Keratinocyte (primary cell): Measurements from ENCODE around the gene SIGLEC1. TPM values are rescaled to one million over a fixed set of nuclear protein-coding genes. Genes with fewer than 3 reads are reported as not detected.

Experiments
- DNase-seq: peaks from one replicate; pipeline ENCODE4 v3.0.0-alpha.2; 2011; ENCODE audit warnings: low read depth, missing footprints, low spot score
- FAIRE-seq: peaks from 2 replicates; lab custom pipeline; 2011; peaks lifted over from hg19 to GRCh38; lab: Jason Lieb, UNC
- H2AFZ ChIP-seq: 2 replicates; pipeline ENCODE4 v1.6.0; 2012; ENCODE audit warnings: low read length, control low read depth, inconsistent platforms; ENCODE audit not compliant: control insufficient read depth
- H3K27ac ChIP-seq: 2 replicates; pipeline ENCODE4 v1.5.1; 2011; ENCODE audit warnings: low read length; ENCODE audit not compliant: control insufficient read depth, insufficient read depth
- H3K27me3 ChIP-seq: 3 replicates; pipeline ENCODE4 v1.6.0; 2011; ENCODE audit warnings: low read length; ENCODE audit not compliant: control insufficient read depth, insufficient read depth; ENCODE audit errors: extremely low read depth
- H3K36me3 ChIP-seq, 2 experiments: 2 replicates in 1 of 2; 3 replicates in 1 of 2; pipeline ENCODE4 v1.5.1; 2011; ENCODE audit warnings: low read length in 2 of 2, mild to moderate bottlenecking in 1 of 2; ENCODE audit not compliant: control insufficient read depth in 2 of 2, insufficient read depth in 2 of 2; ENCODE audit errors: extremely low read depth in 1 of 2
- H3K4me1 ChIP-seq: 3 replicates; pipeline ENCODE4 v1.5.1; 2011; ENCODE audit warnings: low read length; ENCODE audit not compliant: control insufficient read depth, insufficient read depth; ENCODE audit errors: extremely low read depth
- H3K4me2 ChIP-seq: 3 replicates; pipeline ENCODE4 v1.6.0; 2011; ENCODE audit warnings: low read depth, low read length; ENCODE audit not compliant: control insufficient read depth, insufficient read depth; ENCODE audit errors: extremely low read depth
- H3K4me3 ChIP-seq, 3 experiments: fragments of 200-600 bp in 1 of 3; sonication (generic) in 1 of 3; 2 replicates in 2 of 3; 3 replicates in 1 of 3; pipeline ENCODE4 v1.5.1; 2011 to 2016; ENCODE audit warnings: low read length in 3 of 3, mild to moderate bottlenecking in 3 of 3, control low read depth in 2 of 3, inconsistent platforms in 1 of 3, low read depth in 1 of 3, mixed read lengths in 1 of 3, mixed run types in 1 of 3, moderate library complexity in 1 of 3; ENCODE audit not compliant: control insufficient read depth in 2 of 3, insufficient read depth in 2 of 3; ENCODE audit errors: extremely low read depth in 1 of 3
- H3K79me2 ChIP-seq: 2 replicates; pipeline ENCODE4 v1.6.0; 2012; ENCODE audit warnings: low read length; ENCODE audit not compliant: control insufficient read depth, insufficient read depth
- H3K9ac ChIP-seq: 3 replicates; pipeline ENCODE4 v1.6.0; 2011; ENCODE audit warnings: low read length; ENCODE audit not compliant: control insufficient read depth, insufficient read depth; ENCODE audit errors: extremely low read depth
- H3K9me1 ChIP-seq: 3 replicates; pipeline ENCODE4 v1.6.0; 2011; ENCODE audit warnings: low read length; ENCODE audit not compliant: control insufficient read depth, insufficient read depth; ENCODE audit errors: extremely low read depth
- H3K9me3 ChIP-seq: 2 replicates; pipeline ENCODE4 v1.5.1; 2012; ENCODE audit warnings: low read depth, low read length; ENCODE audit not compliant: control insufficient read depth
- H4K20me1 ChIP-seq: 3 replicates; pipeline ENCODE4 v1.6.0; 2011; ENCODE audit warnings: low read length; ENCODE audit not compliant: control insufficient read depth, insufficient read depth; ENCODE audit errors: extremely low read depth
- EZH2 ChIP-seq: IDR thresholded peaks from one replicate; pipeline ENCODE4 v1.6.1; 2012; ENCODE audit warnings: inconsistent platforms, mild to moderate bottlenecking, low read length, moderate library complexity
- dilution Hi-C: fragments of 300-500 bp; cut with MboI; formaldehyde crosslinking; loops from one replicate; pipeline ENCODE4 v1.7.0; 2020; ENCODE audit warnings: low sequenced_read_pairs; ENCODE audit not compliant: extremely low pct_ligation_motif_present
- polyA plus RNA-seq, 5 experiments: library from polyadenylated mRNA; depleted of rRNA in 3 of 5; stranded (reverse) in 3 of 5; stranded (forward) in 1 of 5; unstranded in 1 of 5; fragments of >200 nt; gene quantifications; 1 replicate in 1 of 5; 2 replicates in 3 of 5; 3 replicates in 1 of 5; pipeline versions ENCODE4 v1.2.1 to v1.2.3, GENCODE V29; 2011 to 2012; ENCODE audit warnings: missing spikeins in 2 of 5, low read depth in 1 of 5, low replicate concordance in 1 of 5
- TF ChIP-seq, protein P1 (sequence below), 3 experiments: IDR thresholded peaks in 1 of 3; conservative IDR thresholded peaks in 1 of 3; optimal IDR thresholded peaks in 1 of 3; 2 replicates in 2 of 3; 3 replicates in 1 of 3; pipeline versions ENCODE3 to v1.5.1; 2011; ENCODE audit warnings: low read length in 3 of 3, mild to moderate bottlenecking in 3 of 3, moderate library complexity in 2 of 3, control low read depth in 1 of 3, inconsistent platforms in 1 of 3; ENCODE audit not compliant: insufficient read depth in 2 of 3; ENCODE audit errors: extremely low read depth in 1 of 3

SIGLEC1 gene
- polyA plus RNA-seq, 1 donor (not counting 4 experiments of a cell fraction or from before 2014, with no cell fraction given) = not detected

DNA sequence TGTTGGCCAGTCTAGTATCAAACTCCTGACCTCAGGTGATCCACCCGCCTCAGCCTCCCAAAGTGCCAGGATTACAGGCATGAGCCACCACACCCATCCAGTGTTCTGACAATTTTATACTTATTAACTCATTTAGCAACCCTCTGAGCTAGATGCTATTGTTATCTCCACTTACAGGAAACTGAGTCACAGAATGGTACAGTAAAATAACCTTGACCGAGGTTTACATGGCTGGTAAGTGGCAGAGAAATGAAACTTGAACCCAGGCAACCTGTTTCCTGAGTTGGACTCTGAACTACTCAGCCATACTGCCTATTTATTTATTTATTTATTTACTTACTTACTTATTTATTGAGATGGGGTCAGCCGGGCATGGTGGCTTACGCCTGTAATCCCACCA lies 6.6 kb upstream of the SIGLEC1 start:
- dilution Hi-C loops = no loop called here
- Histone ChIP-seq H3K9me1 (no peaks in the 10 kb centered on the region), H3K79me2 (no peaks in the 10 kb centered on the region)

DNA sequence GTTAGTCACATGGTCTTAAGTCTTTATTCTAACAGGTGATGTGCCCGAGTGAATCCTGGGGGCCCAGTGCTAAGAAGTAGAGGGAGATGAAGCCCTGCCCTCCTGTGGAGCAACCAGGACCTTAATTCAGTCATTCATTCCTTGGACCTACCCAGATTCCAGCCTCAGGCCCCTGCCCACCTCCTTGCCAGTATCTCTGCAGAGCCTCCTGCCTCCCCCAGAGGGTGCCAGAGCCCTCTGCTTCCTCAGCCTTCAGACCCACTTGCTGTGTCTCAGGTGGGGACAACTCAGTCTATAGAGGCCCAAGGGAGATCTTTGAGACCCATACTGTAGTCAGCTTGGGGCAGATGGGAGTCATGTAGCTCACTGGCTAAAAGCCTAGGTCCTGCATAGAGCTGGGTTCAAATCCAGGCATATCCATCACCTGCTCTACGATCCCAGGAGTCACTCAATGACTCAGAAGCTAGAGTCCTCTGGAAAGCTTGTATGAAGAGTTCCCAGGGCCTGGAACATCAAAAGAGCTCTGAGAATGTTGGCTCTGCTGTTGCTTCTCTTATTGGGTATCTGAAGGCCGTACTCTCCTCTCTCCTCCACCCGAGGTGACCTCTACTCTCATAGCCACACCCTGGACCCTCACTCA lies 3.9 kb upstream of the SIGLEC1 start:
- Histone ChIP-seq H3K9me1 (no peaks in the 10 kb centered on the region), H3K9ac (no peak overlapping the region), H3K36me3 (no peaks in the 10 kb centered on the region), H3K27ac (no peak overlapping the region), H3K4me3 (no peak overlapping the region), H4K20me1 (no peaks in the 10 kb centered on the region), H3K27me3 (no peaks in the 10 kb centered on the region), H3K9me3 (no peaks in the 10 kb centered on the region), H2AFZ (no peak overlapping the region), H3K79me2 (no peaks in the 10 kb centered on the region), H3K4me1 (no peaks in the 10 kb centered on the region), H3K4me2 (no peak overlapping the region)
- no peak for DNase-seq
- TF ChIP-seq EZH2 = no peak
- TF ChIP-seq, protein P1, sequence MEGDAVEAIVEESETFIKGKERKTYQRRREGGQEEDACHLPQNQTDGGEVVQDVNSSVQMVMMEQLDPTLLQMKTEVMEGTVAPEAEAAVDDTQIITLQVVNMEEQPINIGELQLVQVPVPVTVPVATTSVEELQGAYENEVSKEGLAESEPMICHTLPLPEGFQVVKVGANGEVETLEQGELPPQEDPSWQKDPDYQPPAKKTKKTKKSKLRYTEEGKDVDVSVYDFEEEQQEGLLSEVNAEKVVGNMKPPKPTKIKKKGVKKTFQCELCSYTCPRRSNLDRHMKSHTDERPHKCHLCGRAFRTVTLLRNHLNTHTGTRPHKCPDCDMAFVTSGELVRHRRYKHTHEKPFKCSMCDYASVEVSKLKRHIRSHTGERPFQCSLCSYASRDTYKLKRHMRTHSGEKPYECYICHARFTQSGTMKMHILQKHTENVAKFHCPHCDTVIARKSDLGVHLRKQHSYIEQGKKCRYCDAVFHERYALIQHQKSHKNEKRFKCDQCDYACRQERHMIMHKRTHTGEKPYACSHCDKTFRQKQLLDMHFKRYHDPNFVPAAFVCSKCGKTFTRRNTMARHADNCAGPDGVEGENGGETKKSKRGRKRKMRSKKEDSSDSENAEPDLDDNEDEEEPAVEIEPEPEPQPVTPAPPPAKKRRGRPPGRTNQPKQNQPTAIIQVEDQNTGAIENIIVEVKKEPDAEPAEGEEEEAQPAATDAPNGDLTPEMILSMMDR (optimal IDR thresholded peaks at IDR 0.05 in 1 of 3, IDR thresholded peaks at IDR 0.05 in 1 of 3, conservative IDR thresholded peaks at IDR 0.05 in 1 of 3; ENCODE audit: extremely low read depth in 1 of 3, insufficient read depth in 2 of 3, low read length in 3 of 3) = peak; percentile 76 to 80 (median 79)
- FAIRE-seq = no peak
- dilution Hi-C loops = no loop called here

More for the DNA sequence above, 6.6 kb upstream of the SIGLEC1 start:
- H3K4me3 ChIP-seq = no peak overlapping the region
- FAIRE-seq (no peak), DNase-seq (no peak)
- no peaks in the 10 kb centered on the region for H3K9me3 ChIP-seq
- TF ChIP-seq, protein P1 (optimal IDR thresholded peaks at IDR 0.05 in 1 of 3, IDR thresholded peaks at IDR 0.05 in 1 of 3, conservative IDR thresholded peaks at IDR 0.05 in 1 of 3; ENCODE audit: extremely low read depth in 1 of 3, insufficient read depth in 2 of 3, low read length in 3 of 3) = no peak
- TF ChIP-seq EZH2 = no peak
- no peak overlapping the region for H3K9ac ChIP-seq
- H3K27me3 ChIP-seq = no peaks in the 10 kb centered on the region
- no peak overlapping the region for H2AFZ ChIP-seq
- H3K36me3 ChIP-seq = no peaks in the 10 kb centered on the region
- no peaks in the 10 kb centered on the region for H4K20me1 ChIP-seq
- H3K4me2 ChIP-seq = no peak overlapping the region
- H3K4me1 ChIP-seq = no peaks in the 10 kb centered on the region
- no peak overlapping the region for H3K27ac ChIP-seq
